ENCODE measurements around the gene FAM78A.

FAM78A gene

GRCh38 chr9:131276094-131276888 lies at the start of gene FAM78A:
Gene FAM78A, minus strand, starts transcription at chr9:131276510. Its CDS starts 331 bp downstream, at chr9:131276179.
- DNase-seq (ENCODE audit: insufficient read length, low spot score) = no peak
- FAIRE-seq = no peak
- no peak for TF ChIP-seq POLR2A (IDR thresholded peaks at IDR 0.05; ENCODE audit: low read depth, low read length)

DNA sequence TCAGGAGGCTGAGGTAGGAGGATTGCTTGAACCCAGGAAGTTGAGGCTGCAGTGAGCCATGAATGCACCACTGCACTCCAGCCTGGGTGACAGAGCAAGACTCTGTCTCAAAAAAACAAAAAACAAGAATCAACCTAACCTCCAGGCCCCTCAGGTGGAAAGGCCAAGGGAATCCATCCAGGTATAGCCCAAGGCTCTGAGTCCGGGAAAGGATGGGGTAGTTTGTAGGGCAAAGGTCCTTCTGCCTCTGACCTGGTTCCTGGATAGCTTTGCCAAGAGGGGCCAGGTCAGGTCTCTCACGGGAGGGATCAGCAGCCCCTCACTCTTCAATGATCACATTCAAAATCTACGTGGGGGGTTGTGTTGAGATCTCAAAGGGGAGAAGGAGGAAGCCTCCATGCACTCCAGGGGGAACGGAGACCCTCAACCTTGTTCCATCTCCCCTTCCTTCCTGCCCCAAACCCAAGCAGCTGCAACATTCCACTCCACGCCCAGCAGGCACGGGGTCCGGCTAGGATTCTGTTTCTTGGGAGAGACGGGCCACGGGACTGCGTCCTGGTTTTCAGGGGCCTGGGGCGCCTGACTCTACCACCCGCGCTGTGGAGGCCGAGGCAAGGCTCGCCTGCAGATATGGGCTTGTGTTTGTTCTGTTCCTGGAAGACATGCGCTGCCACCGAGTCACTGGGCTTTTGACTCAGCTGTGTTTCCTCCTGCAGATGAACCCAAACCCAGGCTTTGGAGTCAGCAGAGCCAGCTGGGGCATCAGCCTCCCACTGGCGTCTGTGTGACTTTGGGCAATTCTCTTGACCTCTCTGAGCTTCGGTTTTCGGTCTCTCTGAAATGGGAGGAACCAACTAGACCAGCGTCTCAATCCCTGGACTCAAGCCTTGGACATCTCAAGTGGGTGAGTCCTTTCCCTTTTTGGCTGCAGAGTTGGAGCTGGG lies 48.7 kb upstream of the FAM78A start:
- FAIRE-seq (no peak), DNase-seq (ENCODE audit: insufficient read length, low spot score) (no peak)
- no peak for TF ChIP-seq POLR2A (IDR thresholded peaks at IDR 0.05; ENCODE audit: low read depth, low read length)

DNA sequence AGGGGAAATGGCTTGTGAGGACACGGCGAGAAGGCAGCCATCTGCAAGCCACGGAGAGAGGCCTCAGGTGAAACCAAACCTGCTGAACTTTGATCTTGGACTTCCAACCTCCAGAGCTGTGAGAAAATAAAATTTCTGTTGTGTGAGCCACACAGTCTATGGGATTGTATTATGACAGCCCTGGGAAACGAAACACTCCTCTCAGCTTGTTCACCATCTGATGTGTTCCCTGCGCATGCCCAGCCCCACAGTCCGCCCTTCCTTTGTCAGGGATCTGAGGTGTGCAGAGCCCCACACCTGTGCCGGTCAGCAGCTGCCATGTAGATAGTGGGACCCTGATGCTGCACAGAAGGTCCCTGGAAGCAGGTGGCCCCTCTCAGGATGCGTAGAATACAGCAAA lies 47.3 kb upstream of the FAM78A start:
- no peak for TF ChIP-seq POLR2A (IDR thresholded peaks at IDR 0.05; ENCODE audit: low read depth, low read length)
- FAIRE-seq = no peak
- no peak for DNase-seq (ENCODE audit: insufficient read length, low spot score)

DNA sequence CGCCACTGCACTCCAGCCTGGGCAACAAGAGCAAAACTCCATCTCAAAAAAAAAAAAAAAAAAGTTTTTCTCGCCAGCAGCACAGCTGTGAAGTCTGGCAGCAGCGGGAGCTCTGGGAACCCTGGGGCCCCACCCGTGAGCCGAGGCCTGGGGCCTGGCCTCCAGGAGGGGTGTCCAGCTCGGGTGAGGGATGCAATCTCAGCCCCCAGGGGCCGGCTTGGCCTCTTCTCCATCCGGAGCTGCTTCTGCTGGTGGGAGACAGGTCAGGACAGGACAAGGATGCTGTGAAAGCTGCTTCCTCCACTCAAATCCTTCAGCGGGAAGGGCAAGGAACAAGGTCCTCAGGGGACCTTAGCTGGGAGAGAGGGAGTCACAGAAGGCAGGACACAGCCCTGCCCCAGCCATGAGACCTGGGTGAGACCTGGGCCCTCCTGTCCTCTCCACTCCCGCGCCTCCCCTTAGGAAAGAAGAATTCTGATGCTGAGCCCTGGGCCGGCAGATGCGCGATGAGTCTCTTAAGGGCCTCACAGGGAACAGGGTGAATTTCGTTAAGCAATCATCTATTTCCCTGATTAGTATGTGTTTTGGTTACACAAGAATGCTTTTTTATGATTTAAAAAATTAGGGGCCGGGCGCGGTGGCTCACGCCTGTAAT lies 43.8 kb upstream of the FAM78A start:
- DNase-seq (ENCODE audit: insufficient read length, low spot score) (no peak), FAIRE-seq (no peak)
- TF ChIP-seq POLR2A (IDR thresholded peaks at IDR 0.05; ENCODE audit: low read depth, low read length) = no peak

DNA sequence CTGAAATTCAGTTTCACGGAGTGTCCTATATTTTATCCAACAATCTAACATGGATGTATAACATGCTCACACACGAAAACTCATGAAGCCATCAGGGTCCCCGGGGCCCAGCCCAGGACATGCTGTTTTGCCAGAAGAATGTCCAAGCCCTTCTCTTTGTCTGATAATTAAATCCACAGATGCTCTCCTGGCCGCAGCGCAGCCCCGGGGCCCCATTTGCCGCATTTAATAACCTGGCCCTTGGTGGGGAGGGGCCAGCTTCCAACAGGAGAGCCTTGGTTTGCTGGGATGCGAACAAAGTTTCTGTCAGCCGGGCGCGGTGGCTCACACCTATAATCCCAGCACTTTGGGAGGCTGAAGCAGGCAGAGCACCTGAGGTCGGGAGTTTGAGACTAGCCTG lies 43.2 kb upstream of the FAM78A start:
- TF ChIP-seq POLR2A (IDR thresholded peaks at IDR 0.05; ENCODE audit: low read depth, low read length) = no peak
- DNase-seq (ENCODE audit: insufficient read length, low spot score) (no peak), FAIRE-seq (no peak)

DNA sequence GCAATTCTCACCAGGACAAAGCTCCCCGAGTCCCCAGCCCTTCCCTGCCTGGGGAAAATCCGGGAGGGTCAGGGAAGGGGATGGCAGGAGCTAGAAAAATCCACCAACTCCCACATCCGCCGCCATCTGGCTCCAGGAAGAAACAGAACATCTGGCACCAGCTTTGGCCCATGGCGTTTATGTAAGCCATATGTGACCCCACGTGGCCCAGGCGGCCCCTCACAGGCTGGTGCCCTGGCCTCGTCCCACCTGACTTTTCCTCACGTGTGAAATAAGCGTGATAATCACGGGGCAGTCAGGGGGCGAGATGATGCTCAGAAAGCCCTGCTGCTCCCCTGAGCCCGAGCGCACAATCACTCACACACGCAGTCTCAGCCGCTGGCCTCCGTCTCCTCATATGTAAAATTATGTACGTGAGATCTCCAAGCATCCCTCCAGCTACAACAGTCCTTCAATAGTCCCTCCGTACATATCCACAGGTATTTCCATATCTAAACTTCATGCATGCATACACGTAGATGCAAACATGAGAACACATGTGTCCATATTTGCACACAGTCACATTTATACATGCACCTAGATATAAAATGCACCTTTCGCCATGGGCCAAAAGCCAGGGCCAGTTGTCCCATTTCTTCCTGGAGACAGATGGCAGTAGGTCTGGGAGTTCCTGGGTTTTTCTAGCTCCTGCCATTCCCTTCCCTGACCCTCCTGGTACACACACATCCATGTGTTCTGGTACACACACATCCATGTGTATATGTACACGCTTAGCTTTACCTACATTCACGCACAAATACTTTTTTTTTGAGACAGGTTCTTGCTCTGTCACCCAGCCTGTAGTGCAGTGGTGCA lies 42.1 kb upstream of the FAM78A start:
- no peak for DNase-seq (ENCODE audit: insufficient read length, low spot score)
- FAIRE-seq = no peak
- no peak for TF ChIP-seq POLR2A (IDR thresholded peaks at IDR 0.05; ENCODE audit: low read depth, low read length)

DNA sequence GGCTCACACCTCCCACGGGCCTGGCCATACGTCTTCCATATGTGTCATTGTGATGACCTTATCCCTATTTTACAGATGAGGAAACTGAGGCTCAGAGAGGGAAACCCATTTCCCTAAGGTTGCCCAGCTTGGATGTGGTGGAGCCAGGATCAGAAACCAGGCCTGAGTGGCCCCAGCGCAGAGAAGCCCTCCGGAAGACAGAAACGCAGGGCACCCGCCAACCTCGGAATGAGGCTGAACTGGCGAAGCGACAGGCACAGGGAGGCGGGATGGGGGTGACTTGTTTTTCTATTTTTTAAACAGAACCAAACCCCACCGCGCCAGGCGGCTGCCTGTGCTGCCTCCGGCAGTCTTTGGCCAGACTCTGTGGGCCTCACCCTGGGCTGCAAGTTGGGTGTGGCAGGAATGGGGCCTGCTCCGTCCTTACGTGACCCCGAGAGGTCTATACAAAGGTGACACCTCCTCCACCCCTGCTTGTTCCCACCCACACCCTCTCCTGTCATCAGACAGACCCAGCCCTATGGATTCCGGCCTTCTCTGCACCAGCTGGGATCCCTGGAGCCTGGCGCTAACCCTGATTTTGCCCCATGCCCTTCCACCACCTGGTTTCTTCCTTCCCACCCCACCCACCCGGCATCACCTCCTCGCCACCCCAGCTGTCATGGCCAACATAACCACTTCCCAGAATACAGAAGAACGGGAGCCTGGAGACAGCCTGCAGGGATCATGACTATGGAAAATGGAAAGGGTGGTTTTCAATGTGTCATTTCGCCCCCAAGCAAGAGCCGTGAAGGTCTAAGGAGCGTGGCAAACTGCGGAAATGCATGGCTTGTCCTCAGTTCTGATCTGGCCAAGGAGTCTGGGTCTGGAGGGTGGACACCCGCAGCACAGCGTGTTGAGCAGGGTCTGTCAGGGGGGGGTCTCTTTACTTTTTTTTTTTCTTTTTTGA lies 36.8 kb upstream of the FAM78A start:
- no peak for DNase-seq (ENCODE audit: insufficient read length, low spot score)
- TF ChIP-seq POLR2A (IDR thresholded peaks at IDR 0.05; ENCODE audit: low read depth, low read length) = no peak
- FAIRE-seq = no peak

- no peak for TF ChIP-seq POLR2A (IDR thresholded peaks at IDR 0.05; ENCODE audit: low read depth, low read length)
- DNase-seq (ENCODE audit: insufficient read length, low spot score) = no peak
- no peak for FAIRE-seq
Observed at GRCh38 chr9:131312246-131312645, 35.9 kb upstream of the FAM78A start.

DNA sequence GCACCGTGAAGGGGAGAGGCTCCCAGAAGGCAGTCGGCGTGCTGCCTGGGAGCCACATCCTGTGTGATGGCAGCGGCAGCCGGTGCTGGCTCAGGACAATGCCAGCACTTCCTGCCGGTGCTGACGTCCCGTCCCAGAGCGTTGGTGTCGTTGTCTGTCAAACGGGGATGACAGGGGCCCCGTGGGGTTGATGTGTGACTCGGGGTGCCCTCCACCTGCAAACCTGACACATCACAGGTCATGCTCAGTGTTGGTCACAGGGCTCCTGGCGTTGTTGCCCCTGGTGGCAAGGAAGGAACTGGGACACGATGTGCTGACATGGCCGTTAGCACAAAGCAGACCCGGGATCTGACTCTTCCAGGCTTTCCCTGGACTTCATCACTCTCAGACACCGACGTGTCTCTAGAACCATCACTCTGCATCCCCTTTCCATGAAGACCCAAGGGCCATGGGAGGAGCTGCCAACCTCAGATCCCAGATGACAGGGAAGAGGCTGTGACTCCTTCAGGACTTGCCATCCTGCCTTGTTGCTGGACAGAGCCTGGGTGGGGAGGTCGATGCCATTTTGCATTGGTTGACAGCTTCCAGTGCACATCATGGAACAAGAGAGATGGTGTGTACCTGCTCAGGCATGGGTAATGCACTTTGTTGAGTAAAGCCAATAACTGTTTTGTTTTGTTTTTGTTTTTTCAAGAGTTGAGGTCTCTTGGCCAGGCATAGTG lies 34.7 kb upstream of the FAM78A start:
- FAIRE-seq = no peak
- no peak for DNase-seq (ENCODE audit: insufficient read length, low spot score)
- no peak for TF ChIP-seq POLR2A (IDR thresholded peaks at IDR 0.05; ENCODE audit: low read depth, low read length)

DNA sequence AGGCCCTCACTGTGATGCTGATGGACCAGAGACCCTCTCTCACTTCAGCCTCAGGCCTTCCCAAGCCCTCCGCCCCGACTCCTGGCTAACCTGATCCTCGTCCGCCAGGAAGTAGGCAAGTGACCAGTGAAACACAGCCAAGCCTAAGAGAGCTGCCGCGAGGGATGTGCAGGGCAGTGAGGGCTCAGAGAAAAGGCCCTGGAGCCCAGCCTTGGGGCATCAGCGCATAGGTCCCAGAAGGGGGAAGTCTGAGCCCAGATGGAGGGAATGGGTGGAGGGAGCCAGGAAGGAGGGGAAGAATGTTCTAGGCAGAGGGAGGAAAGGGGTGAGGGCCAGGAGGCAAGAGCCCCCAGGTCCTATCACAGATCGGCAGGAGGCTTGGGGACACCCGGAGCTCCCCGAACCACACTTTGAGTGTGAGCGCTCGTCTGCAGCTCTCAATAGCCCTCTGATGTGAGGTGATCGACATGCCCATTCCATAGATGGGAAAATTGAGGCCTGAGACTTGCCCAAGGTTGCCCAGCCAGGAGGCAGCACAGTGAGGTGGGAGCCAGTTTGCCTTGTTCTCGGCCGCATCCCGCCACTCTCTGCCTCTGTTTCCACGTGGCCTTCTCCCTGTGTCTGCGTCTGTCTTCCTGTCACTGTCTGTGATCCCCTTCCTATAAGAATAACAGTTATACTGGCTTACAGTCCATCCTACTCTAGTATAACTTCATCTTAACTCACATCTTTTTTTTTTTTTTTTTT lies 33.4 kb upstream of the FAM78A start:
- no peak for TF ChIP-seq POLR2A (IDR thresholded peaks at IDR 0.05; ENCODE audit: low read depth, low read length)
- FAIRE-seq = no peak
- DNase-seq (ENCODE audit: insufficient read length, low spot score) = no peak

- FAIRE-seq (no peak), DNase-seq (ENCODE audit: insufficient read length, low spot score) (no peak)
- TF ChIP-seq POLR2A (IDR thresholded peaks at IDR 0.05; ENCODE audit: low read depth, low read length) = no peak
Observed at GRCh38 chr9:131308906-131309529, 32.7 kb upstream of the FAM78A start.

All from H54 (cell line).